OCI-M1 (cell line): Measurements from ENCODE around the gene RANBP1.
"Not testable (repeated sequence)": the region's sequence is repeated elsewhere in the genome, so short reads cannot be mapped to it uniquely, and the experiment has no call there.

ENCODE experiments used
- DNase-seq: peaks from one replicate; lab custom pipeline; 2025; lab: John Stamatoyannopoulos, UW

The RANBP1 gene

DNA sequence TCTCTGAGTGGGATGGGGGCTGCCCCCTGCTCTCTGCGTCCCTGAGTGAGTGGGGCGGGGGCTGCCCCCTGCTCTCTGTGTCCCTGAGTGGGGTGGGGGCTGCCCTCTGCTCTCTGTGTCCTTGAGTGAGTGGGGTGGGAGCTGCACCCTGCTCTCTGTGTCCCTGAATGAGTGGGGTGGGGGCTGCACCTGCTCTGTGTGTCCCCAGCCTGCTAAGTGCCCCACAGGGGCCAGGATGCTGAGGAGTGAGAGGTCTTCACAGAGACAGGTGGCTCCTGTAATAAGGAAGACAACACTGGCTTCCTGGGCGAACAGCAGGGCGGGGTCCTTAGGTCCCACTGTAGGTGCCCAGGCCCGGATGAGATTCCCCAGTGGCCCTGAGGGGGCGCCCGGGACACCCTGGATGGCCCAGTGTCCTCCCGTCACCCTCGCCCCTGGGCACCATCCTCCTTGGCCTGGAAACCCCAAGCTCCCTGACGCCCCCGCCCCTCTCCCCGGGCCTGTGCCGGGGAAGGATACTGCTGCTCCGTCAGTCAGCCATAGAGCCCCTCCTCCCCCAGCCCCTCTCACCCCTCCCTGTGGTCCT, 38.8 kb downstream of the RANBP1 start:
- no peak for DNase-seq

DNA sequence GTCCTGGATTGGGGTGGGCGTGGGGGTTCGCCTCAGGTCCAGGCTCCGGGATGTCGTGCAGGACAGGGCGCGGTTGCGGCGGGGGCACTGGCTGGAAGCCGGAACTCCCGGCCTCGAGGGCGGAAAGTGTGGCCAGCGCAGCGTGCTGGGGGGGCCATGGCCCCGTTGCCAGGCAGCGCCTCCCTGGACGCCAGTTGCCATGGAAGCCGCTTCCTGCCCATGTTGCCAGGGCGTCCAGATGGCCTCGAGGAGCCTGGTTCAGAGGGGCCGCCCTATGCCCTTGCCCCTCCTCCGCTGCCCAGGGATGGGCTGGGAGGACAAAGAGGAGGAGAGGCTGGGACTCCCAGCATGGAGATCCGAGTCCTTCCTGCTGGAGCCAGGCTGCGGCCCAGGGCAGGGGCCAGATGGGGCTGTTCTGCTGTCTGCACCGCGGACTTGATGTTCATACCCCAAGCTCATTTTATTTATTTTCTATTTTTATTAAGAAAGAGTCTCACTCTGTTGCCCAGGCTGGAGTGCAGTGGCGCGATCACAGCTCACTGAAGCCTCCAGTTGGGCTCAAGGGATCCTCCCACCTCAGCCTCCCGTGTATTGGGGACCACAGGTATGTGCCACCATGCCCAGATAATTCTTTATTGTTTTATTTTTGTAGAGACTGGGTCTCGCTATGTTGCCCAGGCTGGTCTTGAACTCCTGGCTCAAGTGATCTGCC, 39.6 kb downstream of the RANBP1 start:
- DNase-seq = no peak

DNA sequence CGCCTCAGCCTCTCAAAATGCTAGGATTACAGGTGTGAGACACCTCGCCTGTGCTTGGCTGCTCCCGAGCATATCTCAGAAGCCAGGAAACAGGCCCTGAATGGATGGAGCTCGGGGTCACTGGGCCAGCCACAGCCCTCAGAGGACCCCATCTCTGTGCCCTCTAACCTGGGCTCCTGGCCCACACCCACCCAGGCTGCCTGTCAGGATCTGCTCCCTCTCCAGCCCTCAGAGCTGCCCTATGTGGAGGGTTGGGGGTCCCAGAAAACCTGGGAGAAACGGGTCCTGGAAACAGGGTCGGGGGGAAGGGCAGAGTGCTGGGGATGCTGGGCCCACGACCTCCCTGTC, 40.1 kb downstream of the RANBP1 start:
- no peak for DNase-seq

DNA sequence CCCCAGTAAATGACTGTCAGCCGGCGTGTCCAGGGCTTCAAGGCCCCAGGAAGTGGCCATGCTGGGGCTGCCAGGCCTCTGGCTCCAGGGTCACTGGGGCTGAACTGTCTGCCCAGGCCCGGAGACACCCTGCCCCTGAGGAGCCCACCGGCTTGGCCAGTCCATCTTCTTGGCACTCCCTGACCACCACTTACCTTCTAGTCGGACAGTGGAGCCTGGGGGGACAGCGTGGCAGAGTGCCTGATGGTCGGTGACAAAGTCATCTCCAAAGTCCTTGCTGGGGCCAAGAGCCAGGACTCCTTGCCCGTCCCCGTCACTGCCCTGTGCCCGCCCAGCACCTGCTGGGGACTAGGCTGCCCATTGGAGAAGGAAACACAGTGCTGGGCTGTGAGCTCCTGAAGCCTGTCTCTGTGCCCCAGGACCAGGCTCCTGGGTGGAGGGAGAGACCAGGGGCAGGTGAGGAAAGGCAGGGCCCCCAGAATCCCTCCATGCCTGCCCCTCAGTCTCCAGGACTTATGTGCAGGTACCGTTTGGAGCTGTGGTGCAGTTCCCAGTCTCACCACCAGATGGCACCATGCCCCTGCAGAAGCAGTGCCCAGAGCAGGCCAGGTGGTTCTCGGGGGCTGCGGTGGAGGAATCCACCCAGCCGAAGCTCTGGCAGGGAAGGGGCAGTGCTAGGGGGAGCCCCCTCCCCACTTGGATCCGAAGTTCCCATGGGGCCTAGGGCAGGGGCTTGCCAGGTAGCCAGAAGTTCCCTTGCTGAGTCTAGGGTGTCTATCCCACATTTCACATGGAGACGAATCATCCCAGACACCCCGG, 40.9 kb downstream of the RANBP1 start:
- peak; percentile 93 for DNase-seq

DNA sequence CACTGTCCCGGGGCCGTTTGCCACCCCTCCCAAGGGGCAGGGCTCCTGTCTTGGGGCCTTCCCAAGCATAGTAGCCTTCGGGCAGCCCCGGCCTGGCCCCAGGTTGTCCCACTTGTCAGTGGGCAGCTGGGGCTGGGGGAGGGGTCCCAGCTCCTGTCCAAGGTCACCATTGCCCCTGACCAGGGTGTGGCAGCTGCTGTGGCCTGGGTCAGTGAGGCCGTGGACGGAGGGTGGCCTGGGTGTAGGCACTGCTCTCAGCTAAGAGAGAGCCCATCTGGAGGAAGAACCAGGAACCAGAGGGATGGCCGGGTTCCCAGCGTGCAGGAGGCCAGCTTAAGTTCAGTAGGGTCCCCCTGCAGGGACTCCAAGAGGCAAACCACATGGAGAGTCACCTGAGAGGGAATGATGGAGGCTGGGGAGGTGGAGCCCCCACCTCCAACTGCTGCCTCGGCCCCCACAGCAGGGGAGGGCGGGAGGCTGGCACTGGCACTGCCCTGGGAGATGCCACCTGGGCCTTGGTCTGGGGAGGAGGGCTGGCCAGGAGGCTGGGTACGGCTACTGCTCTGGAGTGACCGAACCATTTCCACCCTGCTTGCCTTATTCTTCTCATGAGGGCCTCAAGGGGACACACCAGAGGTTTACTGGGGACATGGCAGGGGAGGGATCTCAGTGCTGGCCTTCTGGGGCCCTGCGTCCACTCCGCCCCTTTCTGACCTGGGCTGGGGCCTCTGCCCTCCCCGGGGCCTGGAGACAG, 41.7 kb downstream of the RANBP1 start:
- DNase-seq = no peak

DNA sequence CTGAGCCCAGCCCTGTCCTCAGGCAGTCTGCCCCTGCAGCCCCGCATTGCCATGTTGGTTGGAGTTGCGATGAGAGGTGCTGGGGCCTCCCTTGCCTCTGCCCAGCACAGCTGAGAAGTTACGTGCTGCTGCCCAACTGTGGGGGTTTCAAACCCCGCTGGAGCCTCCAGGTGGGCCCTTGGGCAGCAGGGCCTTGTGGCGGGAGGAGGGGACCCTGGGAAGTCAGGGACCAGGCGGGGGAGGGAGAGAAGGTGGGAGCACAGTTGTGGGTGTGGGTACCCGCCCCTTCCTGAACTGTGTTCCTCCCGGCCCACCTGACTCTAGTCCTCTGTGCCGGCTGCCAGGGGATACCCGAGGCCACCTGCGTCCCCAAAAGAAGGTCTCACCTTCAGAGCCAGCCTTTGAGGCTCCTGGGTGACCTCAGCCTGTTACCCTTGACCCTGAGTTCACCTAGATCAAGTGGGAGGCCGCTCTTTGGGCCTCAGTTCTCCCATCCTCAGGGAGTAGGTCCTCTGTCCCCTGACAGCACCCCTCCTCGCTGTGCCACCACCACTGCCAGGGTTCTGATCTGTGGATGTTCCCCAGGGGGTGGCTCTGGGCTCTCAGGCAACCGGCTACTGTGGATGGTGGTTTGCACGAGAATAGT, 42.6 kb downstream of the RANBP1 start:
- DNase-seq = no peak

DNA sequence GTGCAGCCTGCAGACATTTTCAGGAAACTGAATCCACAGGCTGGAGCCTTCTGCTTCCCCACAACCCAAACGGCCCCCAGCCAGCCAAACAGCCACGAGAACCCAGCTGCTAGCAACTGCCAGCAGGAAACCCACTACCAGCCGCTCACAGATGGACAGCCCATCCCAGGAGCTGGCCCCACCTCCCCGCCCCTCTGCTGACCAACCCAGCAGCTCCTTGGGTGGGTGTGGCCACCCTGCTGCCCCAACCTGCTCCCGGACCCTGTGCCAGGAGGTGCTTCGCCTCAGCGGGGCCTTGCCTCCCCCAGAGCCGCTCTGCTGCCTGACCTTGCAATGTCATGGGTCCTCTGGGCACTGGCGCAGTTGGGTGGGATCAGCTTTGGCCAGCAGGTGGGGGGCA, 43.2 kb downstream of the RANBP1 start:
- DNase-seq = no peak

DNA sequence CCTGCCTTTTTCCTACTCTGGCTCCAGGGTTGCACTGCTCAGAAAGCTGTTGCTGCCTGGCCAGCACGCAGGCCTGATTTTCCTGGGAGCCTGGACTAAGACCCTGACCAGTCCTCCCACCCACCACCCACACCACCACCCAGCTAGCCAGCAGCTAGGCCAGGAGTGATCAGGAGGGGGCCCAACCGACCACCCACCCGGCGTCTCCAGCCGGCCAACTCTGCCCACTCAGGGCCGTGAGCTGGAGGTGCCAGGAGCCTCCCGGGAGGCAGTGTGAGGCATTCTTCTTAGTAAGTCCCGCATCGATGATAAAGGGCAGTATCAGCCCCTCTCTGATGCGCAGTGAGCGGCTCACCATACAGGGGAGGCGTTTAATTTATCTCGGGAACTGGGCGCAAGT, 43.6 kb downstream of the RANBP1 start:
- not testable (repeated sequence) for DNase-seq

DNA sequence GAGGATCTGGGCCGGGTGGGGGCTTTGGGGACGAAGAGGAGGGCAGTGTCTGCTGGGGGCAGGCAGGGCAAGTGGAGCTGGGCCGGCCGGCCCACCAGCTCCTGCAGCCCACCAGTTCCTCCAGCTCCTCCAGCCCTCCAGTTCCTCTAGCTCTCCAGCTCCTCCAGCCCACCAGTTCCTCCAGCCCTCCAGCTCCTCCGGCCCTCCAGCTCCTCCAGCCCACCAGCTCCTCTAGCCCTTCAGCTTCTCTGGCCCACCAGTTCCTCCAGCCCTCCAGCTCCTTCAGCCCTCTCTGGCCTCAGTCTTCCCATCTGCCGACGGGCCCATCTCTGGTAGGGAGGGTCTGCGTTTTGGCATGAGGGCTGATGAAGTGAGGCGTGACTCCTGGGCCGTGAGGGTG, 44.1 kb downstream of the RANBP1 start:
- DNase-seq = no peak

DNA sequence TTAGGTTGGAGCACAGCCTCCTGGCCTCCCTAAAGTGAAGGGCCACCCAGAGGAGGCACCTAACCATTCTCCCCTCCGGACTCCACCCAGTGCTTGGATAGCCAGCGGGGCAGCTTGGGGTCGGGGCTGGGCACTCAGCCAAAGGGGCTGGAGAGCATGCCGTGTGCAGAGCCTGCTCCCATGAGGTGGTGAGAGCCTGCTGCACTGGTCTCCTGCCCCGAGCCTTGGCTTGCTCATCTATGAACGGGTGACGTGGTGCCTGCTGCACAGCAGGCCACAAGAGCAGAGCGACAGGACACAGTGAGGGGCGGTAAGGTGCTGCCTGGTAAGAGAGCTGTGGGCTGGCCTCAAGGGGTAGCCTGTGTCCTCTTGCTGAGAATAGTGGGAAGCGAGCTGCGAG, 49.0 kb downstream of the RANBP1 start:
- DNase-seq = no peak

DNA sequence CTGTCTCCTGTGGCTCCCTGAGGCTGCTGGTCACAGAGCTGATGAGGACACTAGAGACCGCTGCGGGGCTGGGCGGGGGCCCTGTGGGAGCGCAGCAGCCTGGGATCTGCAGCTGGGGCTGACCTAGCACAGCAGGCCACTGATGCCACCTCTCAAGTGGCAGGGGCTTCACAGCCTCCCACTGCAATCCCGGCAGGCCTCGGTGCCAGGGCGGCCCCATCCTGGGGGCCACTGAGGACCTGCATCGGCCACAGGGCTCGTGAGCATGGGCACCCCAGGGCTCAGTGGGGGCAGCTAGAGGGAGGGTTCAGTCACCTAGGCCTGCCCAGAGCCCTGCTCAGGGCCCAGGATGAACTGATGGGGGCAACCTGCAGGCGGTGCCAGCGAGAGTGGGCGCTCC, 49.5 kb downstream of the RANBP1 start:
- DNase-seq = no peak

DNA sequence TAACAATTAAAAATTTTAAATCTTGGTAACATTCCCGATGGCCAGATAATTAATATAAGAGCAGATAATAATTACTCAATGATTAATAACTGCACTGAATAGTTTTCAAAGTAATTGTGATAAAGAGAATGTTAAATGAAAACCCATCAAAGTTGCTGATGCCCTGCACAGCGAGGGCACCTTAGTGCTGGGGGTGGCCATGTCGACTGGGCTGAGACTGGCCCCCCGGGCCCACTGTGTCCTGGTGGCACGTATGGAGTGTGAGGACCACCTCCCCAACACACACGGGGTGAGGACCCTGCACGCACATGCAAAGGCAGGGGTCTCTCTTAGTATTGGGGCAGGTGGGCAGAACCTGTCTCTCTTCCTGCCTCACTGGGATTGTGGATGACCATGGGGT, 50.0 kb downstream of the RANBP1 start:
- no peak for DNase-seq

DNA sequence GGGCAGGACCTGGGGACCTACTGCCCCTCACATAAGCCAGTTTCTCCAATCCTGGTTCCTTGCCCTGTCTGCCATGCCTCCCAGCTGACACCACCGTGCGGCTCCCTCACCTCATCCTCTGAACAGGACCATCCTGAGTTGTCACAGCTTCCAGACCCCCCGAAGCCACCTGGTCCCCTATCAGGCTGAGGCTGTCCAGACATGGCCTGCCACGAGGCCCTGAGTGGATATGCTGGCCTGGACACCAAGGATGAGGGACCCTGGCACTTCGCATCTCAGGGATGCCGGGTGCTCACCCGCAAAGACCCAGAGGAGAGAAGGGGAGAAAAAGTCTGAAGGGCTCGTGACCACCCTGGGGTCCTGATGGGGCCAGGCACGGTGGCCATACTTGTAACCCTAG, 50.8 kb downstream of the RANBP1 start:
- DNase-seq = no peak

DNA sequence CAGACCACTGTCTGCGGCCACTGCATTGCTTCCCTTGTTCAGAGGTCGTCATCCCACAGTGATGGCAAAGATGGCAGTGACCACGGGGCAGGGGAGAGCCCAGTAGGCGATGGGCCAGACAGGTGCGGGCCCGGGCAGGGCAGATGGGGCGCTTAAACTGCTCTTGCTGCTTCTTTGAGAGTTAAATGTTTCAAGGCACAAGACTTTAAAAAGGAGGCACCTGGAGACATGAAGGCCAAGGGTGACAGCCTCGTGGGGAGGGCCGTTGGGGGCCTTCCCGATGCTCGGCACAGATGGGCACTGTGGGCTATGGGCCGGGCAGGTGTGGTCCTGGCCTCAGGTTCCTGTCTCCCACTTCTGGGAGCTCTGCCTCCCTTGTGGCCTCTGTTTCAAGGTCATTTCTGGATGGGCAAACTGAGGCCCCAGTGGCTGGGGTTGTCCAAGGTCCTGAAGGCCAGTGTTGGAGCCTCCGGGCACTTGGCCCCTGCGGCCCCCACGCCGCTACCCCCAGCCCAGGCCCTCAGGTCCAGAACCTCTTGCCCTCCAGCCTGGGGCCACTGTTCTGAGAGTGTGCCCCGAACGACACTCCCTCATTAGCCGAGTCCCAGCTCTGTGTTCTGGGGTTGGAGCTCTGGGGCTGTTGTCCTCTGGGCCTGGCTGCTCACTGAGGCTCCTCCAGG, 51.9 kb downstream of the RANBP1 start:
- no peak for DNase-seq

DNA sequence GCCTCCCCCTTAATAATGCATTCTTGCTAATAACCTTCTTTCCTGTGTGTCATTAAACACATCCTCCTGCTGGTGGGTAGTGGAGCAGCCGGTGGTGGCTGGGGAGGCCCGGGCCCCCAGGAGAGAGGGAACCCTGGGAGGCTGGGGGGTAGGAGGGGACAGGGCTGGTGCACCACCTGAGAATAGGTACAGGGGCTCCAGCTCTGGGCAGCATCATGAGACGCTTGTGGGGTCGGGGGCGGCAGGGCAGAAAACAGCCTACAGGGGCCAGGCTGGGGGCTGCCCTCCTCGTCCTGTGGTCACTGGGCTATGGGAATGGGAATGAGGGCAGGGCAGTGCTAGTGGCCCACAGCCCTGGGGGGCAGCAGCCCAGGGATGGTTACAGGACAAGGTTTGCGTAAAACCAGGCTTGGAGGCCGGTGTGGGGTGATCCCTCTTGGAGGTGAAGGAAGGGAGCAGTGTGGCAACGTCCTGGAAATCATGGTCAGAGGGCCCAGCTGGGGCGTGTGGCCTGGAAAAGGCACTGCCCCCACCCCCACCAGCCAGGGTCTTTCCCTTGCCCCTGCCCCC, 53.4 kb downstream of the RANBP1 start:
- no peak for DNase-seq

DNA sequence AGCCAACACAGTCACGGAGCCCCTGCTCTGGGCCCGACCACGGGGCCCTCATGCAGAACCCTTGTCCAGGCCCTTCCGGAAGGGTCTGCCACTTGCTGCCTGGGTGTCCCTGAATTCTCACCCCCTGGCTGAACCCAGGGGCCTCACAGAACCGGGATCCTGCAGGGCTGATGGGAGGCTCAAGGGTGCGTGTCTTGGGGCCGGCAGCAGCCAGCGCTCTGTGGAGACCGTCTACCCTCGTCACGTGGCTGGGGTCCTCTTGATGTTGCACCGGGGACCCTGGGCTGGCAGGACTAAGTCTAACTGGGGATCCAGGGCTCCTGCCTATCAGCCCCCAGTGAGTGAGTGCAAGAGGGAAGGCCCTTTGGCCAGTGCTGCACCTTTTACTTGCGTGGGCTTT, 54.3 kb downstream of the RANBP1 start:
- DNase-seq = no peak

DNA sequence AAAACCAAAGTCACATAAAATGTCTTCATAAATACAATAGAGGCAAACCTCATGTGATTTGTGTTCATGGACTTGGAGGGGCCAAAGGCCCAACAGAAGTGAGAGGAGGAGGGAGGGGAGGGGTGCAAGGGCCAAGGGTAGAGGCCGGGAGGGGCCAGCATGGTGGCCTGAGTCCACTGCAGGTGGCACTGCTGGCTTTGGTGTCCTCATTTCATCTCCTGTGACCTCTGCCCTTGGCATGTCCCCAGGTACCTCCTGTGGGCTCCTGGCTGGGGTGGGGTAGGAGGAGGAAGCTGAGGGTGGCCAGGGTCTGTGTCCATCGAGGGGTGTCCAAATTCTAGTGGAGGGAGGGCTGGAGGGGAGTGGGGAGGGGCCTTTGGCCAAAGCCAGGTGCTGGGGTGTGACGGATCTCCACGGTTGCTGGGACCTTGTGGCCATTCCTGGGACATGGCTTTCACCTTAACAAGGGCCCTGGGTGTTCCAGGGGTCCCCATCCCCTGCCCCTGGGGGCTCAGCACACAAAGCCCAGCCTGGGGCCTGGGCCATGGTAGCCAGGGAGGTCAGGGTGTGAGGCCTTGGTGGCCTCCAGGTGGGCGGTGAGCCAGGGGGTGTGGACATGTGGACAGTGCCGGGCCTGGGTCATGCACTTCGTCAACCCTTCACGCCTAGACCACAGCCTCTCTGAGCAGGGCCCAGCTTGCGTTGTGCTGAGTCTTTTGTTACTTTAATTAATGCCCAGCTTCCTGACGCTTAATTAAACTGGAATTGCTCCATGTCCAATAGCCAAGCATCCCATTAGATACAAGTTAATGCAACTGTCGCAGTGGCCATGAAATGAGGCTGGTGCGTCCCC, 55.6 kb downstream of the RANBP1 start:
- DNase-seq = no peak

DNA sequence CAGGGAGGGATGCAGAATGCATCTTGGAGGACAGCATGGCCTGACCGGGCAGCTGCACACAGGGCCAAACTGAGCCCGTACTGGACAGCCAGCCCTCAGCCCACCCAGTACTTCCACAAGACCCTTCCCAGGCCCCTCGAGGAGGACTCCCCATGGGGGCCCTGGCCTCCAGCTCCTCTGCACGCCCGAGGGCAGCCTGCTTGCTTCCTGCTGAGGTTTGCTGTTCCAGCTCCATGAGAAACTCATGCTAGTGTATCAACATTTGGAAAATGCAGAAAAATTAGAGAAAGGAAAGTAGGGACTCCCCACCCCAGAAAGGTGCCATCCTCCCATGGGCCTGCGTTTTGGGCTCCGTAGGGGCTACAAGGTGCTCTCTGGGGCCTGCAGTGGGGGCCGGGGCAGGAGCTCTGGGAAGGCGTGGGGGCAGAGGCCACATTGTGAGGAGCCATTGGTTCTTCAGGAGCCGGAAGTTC, 56.3 kb downstream of the RANBP1 start:
- DNase-seq = no peak

DNA sequence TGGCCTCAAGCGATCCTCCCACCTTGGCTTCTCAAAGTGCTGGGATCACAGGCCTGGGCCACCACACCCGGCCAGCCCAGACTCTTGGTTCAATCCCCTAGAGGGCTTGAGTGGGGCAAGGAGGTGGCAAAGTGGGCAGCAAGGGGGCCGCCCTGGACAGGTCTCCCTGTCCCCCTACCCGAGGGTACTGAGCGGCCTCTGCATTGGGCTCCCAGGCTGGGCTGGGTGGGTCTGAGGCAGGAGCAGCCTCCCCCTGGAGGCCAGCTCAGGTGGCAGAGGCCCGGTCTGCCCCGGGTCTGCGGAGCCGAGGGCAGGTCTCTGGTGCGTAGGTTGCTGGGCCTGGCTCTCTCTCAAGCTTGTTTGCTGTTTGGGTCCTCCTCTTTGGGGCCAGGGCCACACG, 57.3 kb downstream of the RANBP1 start:
- DNase-seq = no peak

DNA sequence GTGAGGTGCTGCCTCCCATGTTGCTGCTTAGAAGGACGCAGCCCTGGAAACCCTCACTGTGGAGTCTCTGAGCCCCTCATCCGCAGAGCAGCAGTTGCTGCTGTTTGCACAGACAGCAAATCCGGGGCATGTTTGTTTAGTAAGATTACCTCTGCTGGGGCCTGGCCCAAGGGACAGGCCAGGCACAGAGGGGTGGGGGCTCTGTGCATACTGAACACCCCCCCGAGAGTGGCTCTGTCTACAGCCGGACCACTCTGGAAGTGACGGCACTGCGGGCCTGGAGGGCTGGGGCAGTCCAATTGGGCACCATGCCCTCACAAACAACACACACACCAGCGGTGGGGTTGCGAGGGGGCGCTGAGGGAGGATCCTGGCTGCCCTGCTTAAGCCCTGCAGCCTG, 57.9 kb downstream of the RANBP1 start:
- no peak for DNase-seq
